T-helper 1 cell treated with Interleukin-12 subunit alpha and Interleukin-12 subunit beta and Interleukin-4 antibody, amounts not matched to agents 30 ng/mL and 1 ng/mL, for 36 hours (primary cell): ENCODE data around the gene TBCA. TPM values are rescaled to one million over a fixed set of nuclear protein-coding genes. Genes with fewer than 3 reads are reported as not detected.

Source experiments
- intact Hi-C: fragments of 100-400 bp; cut with micrococcal nuclease; formaldehyde crosslinking; loops from one replicate; pipeline ENCODE4 v1.15.1; 2024
- total RNA-seq: library from RNA; stranded (reverse); gene quantifications from 2 replicates; pipeline ENCODE4 v1.2.3, GENCODE V29; 2022

The TBCA gene
- total RNA-seq, 1 donor from 2014 or later, result 151 TPM

DNA sequence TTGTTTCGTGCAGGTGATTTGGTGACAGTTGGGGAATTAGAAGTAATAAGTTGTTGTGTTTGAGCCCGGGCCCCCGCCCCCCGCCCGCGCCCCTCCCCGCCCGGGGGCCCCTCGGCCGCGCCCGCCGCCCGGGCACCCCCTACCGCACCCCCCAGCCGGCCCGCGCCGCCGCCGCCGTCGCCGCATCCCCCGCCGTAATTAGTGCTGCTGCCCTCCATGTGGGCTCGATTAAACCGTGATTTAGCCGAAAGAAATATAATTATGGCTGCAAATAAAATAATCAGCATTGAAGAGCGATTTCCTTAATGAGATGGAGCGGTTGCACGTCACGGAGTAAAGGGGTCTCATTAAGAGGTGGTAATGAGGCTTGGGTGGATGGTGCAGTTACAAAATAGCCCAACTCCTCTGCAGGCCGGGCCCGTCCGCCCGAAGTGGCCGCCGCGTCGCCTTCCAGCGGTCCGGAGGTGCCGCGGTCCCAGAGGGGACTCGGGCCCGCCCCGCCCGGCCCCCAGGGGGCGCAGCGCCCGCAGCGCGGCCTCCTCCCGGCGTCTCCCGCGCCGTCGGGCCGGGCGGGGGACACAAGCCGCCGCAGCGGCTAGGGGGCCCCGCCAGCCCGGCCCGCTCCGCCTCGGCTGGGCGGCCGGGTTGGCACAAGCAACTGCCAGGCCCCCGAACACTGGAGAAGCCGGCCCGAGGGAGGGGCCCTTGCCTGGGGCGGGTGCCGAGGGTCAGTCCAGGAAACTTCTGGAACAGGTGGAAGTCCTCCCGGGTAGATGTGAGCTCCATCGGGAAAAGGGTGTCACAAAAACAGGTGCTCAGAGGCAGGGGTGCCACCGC is 130.8 kb downstream of the TBCA start:
- intact Hi-C loops, result loop anchor here (1.0 to 10.0 kb wide), 4 partner anchors 363 to 649 kb away; partner anchors contain the start of gene AP3B1

- intact Hi-C loops, result loop anchor here (1.0 to 10.0 kb wide), 5 partner anchors 328 to 650 kb away; partner anchors contain the start of gene AP3B1
Measured at GRCh38 chr5:77644371-77645157, 131.6 kb downstream of the TBCA start.

DNA sequence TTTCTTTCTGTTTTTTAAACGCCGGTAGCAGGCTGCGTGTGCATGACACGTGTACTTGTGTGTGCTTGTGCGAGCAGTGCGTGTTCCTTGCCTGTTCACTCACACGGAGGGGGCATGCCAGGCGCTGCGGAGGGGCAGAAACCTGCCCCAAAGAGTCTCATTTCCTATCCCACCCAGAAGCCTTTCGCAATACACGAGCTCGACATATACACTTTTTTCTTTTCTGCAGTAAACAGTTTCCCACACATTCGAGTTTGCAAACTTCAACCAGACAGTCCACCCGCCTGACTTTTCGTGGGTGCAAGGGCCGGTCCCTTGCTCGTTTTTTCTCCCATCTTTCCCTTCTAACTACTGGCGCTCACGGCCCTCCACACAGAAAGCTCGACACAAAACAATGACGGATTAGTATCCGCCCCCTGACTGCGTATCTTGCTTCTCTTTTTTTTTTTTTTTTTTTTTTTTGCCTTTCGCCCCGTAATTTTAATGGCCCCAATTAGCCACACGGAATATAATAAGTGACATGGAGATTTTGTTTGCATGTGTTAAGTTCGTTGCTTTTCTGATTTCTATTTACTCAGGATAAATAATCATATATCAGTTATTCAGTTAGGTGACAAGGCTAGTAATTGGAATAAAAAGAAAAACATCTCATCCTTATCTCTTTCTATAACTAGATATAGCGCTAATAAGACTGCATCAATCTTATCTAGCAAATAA is 132.3 kb downstream of the TBCA start:
- intact Hi-C loops, result loop anchor here (2.0 to 10.0 kb wide), 3 partner anchors 328 to 651 kb away; partner anchors contain the start of gene AP3B1

DNA sequence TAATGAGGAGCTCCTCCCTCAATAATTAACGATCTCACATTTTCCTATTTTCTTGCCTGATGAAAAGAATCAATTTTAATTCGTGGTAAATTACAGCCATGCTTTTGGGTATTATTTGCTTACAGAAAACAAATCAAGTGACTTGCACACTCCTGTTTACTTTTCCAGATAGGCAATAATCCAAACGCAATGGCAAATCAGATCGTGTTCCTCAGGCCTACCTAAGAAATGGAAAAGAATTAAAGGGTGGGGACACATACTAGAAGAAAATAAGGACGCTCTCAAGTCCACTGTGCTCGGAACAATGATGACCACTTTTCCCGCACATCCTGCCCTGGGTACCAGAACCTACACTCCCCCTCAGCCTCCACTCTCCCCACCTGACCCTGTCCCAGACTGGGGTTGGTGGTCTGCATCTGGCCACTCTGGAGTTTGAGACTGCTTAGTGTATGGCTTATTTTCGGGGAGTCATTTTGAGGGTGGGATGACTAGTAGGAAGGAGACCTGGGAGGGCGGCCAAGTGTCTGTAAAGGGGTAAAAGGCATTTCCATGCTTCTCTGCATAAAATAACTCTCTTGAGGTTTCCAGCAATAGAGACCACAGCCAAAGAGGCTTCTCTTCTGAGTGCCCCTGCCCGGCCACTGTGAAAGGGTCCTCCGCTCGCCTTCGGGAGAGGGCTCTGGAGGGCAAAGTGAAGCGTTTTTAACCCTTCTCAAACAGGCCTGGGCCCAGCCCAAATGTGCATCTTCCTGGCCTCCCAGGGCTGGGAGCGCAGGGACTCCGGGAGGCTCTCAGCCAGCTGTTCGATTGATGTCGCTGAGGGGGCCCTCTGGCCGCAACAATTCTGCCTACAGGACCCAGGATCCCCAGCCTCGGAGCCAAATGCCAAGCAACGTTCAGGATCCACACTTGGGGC is 133.1 kb downstream of the TBCA start:
- intact Hi-C loops, result loop anchor here (1.0 to 10.0 kb wide), 3 partner anchors 12 to 652 kb away; partner anchors contain the start of gene AP3B1

GRCh38 chr5:77641963-77642737 is 134.0 kb downstream of the TBCA start:
- intact Hi-C loops, result loop anchor here (1.0 to 10.0 kb wide), 3 partner anchors 11 to 653 kb away; partner anchors contain the start of gene AP3B1

- intact Hi-C loops, result loop anchor here (5.0 to 10.0 kb wide), 2 partner anchors 331 to 653 kb away; partner anchors contain the start of gene AP3B1
Measured at GRCh38 chr5:77641397-77641943, 134.7 kb downstream of the TBCA start.

Other genes starting within 250 kb of the TBCA start
- not detected in 2 replicates for gene OTP, start 137.6 kb downstream of the TBCA start, total RNA-seq